CD4-positive, CD25-positive, alpha-beta regulatory T cell (primary cell): Measurements from ENCODE around the gene ONECUT2. TPM values are rescaled to one million over a fixed set of nuclear protein-coding genes. Genes with fewer than 3 reads are reported as not detected.
A peak's percentile ranks its signal among the peaks of the same experiment; 100 is the strongest.

Experiments used
- ATAC-seq, 2 donors: fragments of 150-1000 bp; cut with Tn5 transposase; one replicate each; pipeline ENCODE4 v1.10.0; 2021; ENCODE audit warnings: low read depth in 2 of 2, moderate number of reproducible peaks in 2 of 2, moderate library complexity in 1 of 2
- DNase-seq, 3 donors: peaks; one replicate each; pipeline versions ENCODE4 v3.0.0 to v3.0.0-alpha.2; 2012 to 2022; ENCODE audit warnings: mixed read lengths in 1 of 3
- H3K27ac ChIP-seq: one replicate; pipeline ENCODE4 v1.7.0; 2013; ENCODE audit warnings: mild to moderate bottlenecking, low read length; ENCODE audit not compliant: insufficient read depth, poor library complexity, severe bottlenecking
- H3K27me3 ChIP-seq: one replicate; pipeline ENCODE4 v1.7.0; 2013; ENCODE audit warnings: low read length; ENCODE audit not compliant: control insufficient read depth, insufficient read depth
- H3K36me3 ChIP-seq: one replicate; pipeline ENCODE4 v1.7.0; 2013; ENCODE audit warnings: mild to moderate bottlenecking, low read length, moderate library complexity; ENCODE audit not compliant: control insufficient read depth, insufficient read depth
- H3K4me1 ChIP-seq: 2 replicates; pipeline ENCODE4 v1.7.0; 2013; ENCODE audit warnings: mild to moderate bottlenecking, low read length; ENCODE audit not compliant: insufficient read depth, control insufficient read depth, poor library complexity, severe bottlenecking
- H3K4me3 ChIP-seq: one replicate; pipeline ENCODE4 v1.7.0; 2013; ENCODE audit warnings: low read depth, mild to moderate bottlenecking, low read length, moderate library complexity
- H3K9me3 ChIP-seq, 2 experiments: 1 replicate in 1 of 2; 2 replicates in 1 of 2; pipeline ENCODE4 v1.7.0; 2013; ENCODE audit warnings: low read length in 2 of 2, mild to moderate bottlenecking in 1 of 2, moderate library complexity in 1 of 2; ENCODE audit not compliant: control insufficient read depth in 2 of 2
- H3K27ac Mint-ChIP-seq, 3 donors: one replicate each; pipeline ENCODE4 v1.8.0; 2020 to 2022; ENCODE audit warnings: mild to moderate bottlenecking in 3 of 3, mixed read lengths in 3 of 3, moderate library complexity in 2 of 3
- H3K27me3 Mint-ChIP-seq: one replicate; pipeline ENCODE4 v1.8.0; 2022; ENCODE audit warnings: mild to moderate bottlenecking, mixed read lengths
- H3K36me3 Mint-ChIP-seq: one replicate; pipeline ENCODE4 v1.8.0; 2020; ENCODE audit warnings: mixed read lengths
- H3K4me1 Mint-ChIP-seq, 4 donors: one replicate each; pipeline ENCODE4 v1.8.0; 2020 to 2022; ENCODE audit warnings: mixed read lengths in 4 of 4, mild to moderate bottlenecking in 1 of 4
- H3K4me3 Mint-ChIP-seq, 4 donors: one replicate each; pipeline ENCODE4 v1.8.0; 2020 to 2022; ENCODE audit warnings: mild to moderate bottlenecking in 4 of 4, mixed read lengths in 4 of 4, moderate library complexity in 3 of 4
- H3K9me3 Mint-ChIP-seq, 7 donors: one replicate each; pipeline ENCODE4 v1.8.0; 2020 to 2022; ENCODE audit warnings: mixed read lengths in 7 of 7, mild to moderate bottlenecking in 3 of 7, moderate library complexity in 2 of 7
- polyA plus RNA-seq, 4 donors: library from polyadenylated mRNA; unstranded; fragments of 300-500 nt; fragmentation: Illumina TruSeq; gene quantifications; one replicate each; pipeline ENCODE4 v1.2.3, GENCODE V29; 2021
- total RNA-seq: library from RNA; stranded (reverse); gene quantifications from one replicate; pipeline ENCODE4 v1.2.3, GENCODE V29; 2022

Gene ONECUT2
- total and polyA plus RNA-seq, 5 donors from 2014 or later = not detected

GRCh38 chr18:57432140-57432539 is 3.0 kb upstream of the ONECUT2 start:
- peaks cover 10 to 26% of the 10 kb centered on the region in 2 experiments for H3K9me3 ChIP-seq
- no peak overlapping the region for H3K4me3 ChIP-seq
- H3K27me3 ChIP-seq = peaks cover 44% of the 10 kb centered on the region
- DNase-seq (no peak), ATAC-seq (no peak)
- Mint-ChIP-seq H3K27me3 (peaks cover 79% of the 10 kb centered on the region), H3K4me1 (peaks cover 10 to 47% (median 19%) of the 10 kb centered on the region in 4 donors), H3K4me3 (peak overlapping the region in 1 of 4 donors; percentile 34), H3K9me3 (peaks cover 0 to 20% (median 5%) of the 10 kb centered on the region in 7 donors), H3K36me3 (no peaks in the 10 kb centered on the region), H3K27ac (no peak overlapping the region)
- no peaks in the 10 kb centered on the region for H3K36me3 ChIP-seq
- no peak overlapping the region for H3K27ac ChIP-seq
- peaks cover 38% of the 10 kb centered on the region for H3K4me1 ChIP-seq

GRCh38 chr18:57432751-57433400 is 2.3 kb upstream of the ONECUT2 start:
- Histone ChIP-seq H3K36me3 (no peaks in the 10 kb centered on the region), H3K4me3 (no peak overlapping the region), H3K27me3 (peaks cover 42% of the 10 kb centered on the region), H3K9me3 (peaks cover 8 to 23% of the 10 kb centered on the region in 2 experiments), H3K27ac (no peak overlapping the region), H3K4me1 (peaks cover 43% of the 10 kb centered on the region)
- DNase-seq (no peak), ATAC-seq (no peak)
- Mint-ChIP-seq H3K9me3 (peaks cover 0 to 22% (median 5%) of the 10 kb centered on the region in 7 donors), H3K27me3 (peaks cover 83% of the 10 kb centered on the region), H3K4me1 (peaks cover 10 to 51% (median 22%) of the 10 kb centered on the region in 4 donors), H3K27ac (no peak overlapping the region), H3K4me3 (peak overlapping the region in 2 of 4 donors; percentile 47 to 78), H3K36me3 (no peaks in the 10 kb centered on the region)

GRCh38 chr18:57433482-57433881 is 1.7 kb upstream of the ONECUT2 start:
- H3K4me3 Mint-ChIP-seq = peak overlapping the region; percentile 39 to 78 (median 59)

GRCh38 chr18:57433934-57434535 is 1.1 kb upstream of the ONECUT2 start:
- no peak for ATAC-seq
- H3K4me3 ChIP-seq = no peak overlapping the region
- peaks cover 43% of the 10 kb centered on the region for H3K27me3 ChIP-seq
- H3K27me3 Mint-ChIP-seq = peaks cover 92% of the 10 kb centered on the region
- no peak overlapping the region for H3K27ac ChIP-seq
- no peak overlapping the region for H3K27ac Mint-ChIP-seq
- no peak for DNase-seq
- peak overlapping the region; percentile 71 to 81 (median 79) for H3K4me3 Mint-ChIP-seq
- H3K9me3 Mint-ChIP-seq = peaks cover 0 to 23% (median 5%) of the 10 kb centered on the region in 7 donors
- H3K9me3 ChIP-seq = peaks cover 7 to 16% of the 10 kb centered on the region in 2 experiments
- H3K36me3 ChIP-seq = no peaks in the 10 kb centered on the region
- peaks cover 47% of the 10 kb centered on the region for H3K4me1 ChIP-seq
- no peaks in the 10 kb centered on the region for H3K36me3 Mint-ChIP-seq
- peaks cover 8 to 61% (median 28%) of the 10 kb centered on the region in 4 donors for H3K4me1 Mint-ChIP-seq

More at GRCh38 chr18:57433482-57433881, 1.7 kb upstream of the ONECUT2 start:
- Histone ChIP-seq H3K4me1 (peaks cover 43% of the 10 kb centered on the region), H3K27me3 (peaks cover 42% of the 10 kb centered on the region), H3K36me3 (no peaks in the 10 kb centered on the region), H3K9me3 (peaks cover 8 to 22% of the 10 kb centered on the region in 2 experiments), H3K27ac (no peak overlapping the region), H3K4me3 (no peak overlapping the region)
- Mint-ChIP-seq H3K9me3 (peaks cover 0 to 23% (median 5%) of the 10 kb centered on the region in 7 donors), H3K27me3 (peaks cover 89% of the 10 kb centered on the region), H3K36me3 (no peaks in the 10 kb centered on the region), H3K27ac (no peak overlapping the region), H3K4me1 (peaks cover 10 to 57% (median 25%) of the 10 kb centered on the region in 4 donors)
- DNase-seq = no peak
- no peak for ATAC-seq

- H3K4me1 Mint-ChIP-seq = peaks cover 0 to 62% (median 23%) of the 10 kb centered on the region in 4 donors
- no peaks in the 10 kb centered on the region for H3K36me3 Mint-ChIP-seq
- no peak for ATAC-seq
Measured at GRCh38 chr18:57435846-57436190, 644 bp downstream of the ONECUT2 start.

GRCh38 chr18:57436191-57436964 is 1.2 kb downstream of the ONECUT2 start:
- Histone ChIP-seq H3K4me1 (peaks cover 48% of the 10 kb centered on the region), H3K27ac (no peak overlapping the region), H3K27me3 (peaks cover 28% of the 10 kb centered on the region), H3K36me3 (no peaks in the 10 kb centered on the region), H3K4me3 (no peak overlapping the region), H3K9me3 (no peaks in the 10 kb centered on the region)
- ATAC-seq = no peak
- Mint-ChIP-seq H3K9me3 (peaks cover 0 to 17% (median 5%) of the 10 kb centered on the region in 7 donors), H3K4me3 (peak overlapping the region; percentile 62 to 83 (median 78)), H3K27ac (no peak overlapping the region), H3K4me1 (peaks cover 0 to 68% (median 22%) of the 10 kb centered on the region in 4 donors), H3K36me3 (no peaks in the 10 kb centered on the region), H3K27me3 (peaks cover 88% of the 10 kb centered on the region)
- DNase-seq = no peak

More at GRCh38 chr18:57435846-57436190, 644 bp downstream of the ONECUT2 start:
- Histone ChIP-seq H3K27me3 (peaks cover 33% of the 10 kb centered on the region), H3K36me3 (no peaks in the 10 kb centered on the region), H3K27ac (no peak overlapping the region), H3K4me3 (no peak overlapping the region), H3K4me1 (peaks cover 44% of the 10 kb centered on the region), H3K9me3 (peaks cover 0 to 3% of the 10 kb centered on the region in 2 experiments)
- Mint-ChIP-seq H3K4me3 (peak overlapping the region in 3 of 4 donors; percentile 65 to 81 (median 74)), H3K27me3 (peaks cover 88% of the 10 kb centered on the region), H3K27ac (no peak overlapping the region), H3K9me3 (peaks cover 0 to 17% (median 5%) of the 10 kb centered on the region in 7 donors)
- no peak for DNase-seq

- Histone ChIP-seq H3K4me1 (peaks cover 53% of the 10 kb centered on the region), H3K36me3 (no peaks in the 10 kb centered on the region), H3K4me3 (no peak overlapping the region), H3K27ac (no peak overlapping the region), H3K9me3 (no peaks in the 10 kb centered on the region), H3K27me3 (peaks cover 30% of the 10 kb centered on the region)
- H3K4me1 Mint-ChIP-seq = peaks cover 0 to 71% (median 24%) of the 10 kb centered on the region in 4 donors
- no peak for ATAC-seq
- H3K36me3 Mint-ChIP-seq = no peaks in the 10 kb centered on the region
- no peak for DNase-seq
- H3K27me3 Mint-ChIP-seq = peaks cover 88% of the 10 kb centered on the region
- H3K27ac Mint-ChIP-seq = no peak overlapping the region
- peaks cover 0 to 15% (median 5%) of the 10 kb centered on the region in 7 donors for H3K9me3 Mint-ChIP-seq
- peak overlapping the region; percentile 62 to 83 (median 78) for H3K4me3 Mint-ChIP-seq
Measured at GRCh38 chr18:57436965-57437333, 1.8 kb downstream of the ONECUT2 start.
